Urothelium cell line (cell line): ENCODE results near the gene PITPNB.

Experiments used
- DNase-seq: peaks from one replicate; pipeline ENCODE4 v3.0.0; 2011; ENCODE audit warnings: low spot score, mixed read lengths
- FAIRE-seq: peaks from 2 replicates; lab custom pipeline; 2011; peaks lifted over from hg19 to GRCh38; lab: Jason Lieb, UNC

The PITPNB gene

DNA sequence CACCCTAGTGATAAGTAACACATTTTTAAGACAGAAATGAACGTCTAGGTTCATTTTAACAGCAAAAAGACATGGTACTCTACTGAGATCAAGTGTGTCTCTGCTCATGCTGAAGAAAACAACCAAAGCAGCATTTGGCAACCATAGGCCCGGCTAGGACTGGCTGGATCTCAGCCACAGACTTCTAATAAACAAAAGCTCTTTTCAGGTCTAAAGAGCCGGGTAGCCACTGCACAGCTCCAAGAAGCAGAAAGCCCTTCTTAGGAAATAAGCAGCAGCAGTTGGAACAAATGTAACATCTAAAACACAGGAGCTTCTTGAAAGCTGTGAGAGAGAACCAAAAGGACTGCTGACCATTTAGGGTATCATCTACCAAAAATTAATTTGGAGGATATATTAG, 37.6 kb downstream of the PITPNB start:
- DNase-seq = no peak
- FAIRE-seq = peak; percentile 9

DNA sequence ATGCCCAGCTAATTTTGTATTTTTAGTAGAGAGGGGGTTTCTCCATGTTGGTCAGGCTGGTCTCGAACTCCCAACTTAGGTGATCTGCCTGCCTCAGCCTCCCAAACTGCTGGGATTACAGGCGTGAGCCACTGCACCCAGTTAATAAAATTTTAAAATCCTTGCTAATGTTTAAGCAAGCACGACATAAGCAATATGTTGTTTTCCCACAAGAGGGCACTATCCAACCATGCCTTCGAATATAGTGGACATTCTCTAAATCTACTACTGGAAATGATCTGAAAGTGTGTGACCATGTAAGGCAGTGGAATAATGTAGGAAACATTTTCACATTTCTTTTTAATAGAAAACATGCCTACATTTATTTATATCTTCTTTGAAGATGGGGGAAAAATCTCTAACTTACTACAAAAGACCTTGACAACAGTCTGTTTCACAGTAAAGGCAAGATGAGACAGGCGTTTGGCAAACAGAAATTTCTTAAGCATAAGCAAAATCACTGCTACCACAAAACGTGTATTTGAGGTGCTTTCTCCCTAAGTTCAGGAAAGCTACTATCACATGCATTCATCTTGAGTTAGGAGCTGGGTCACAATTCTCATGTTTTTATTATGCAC, 38.2 kb downstream of the PITPNB start:
- peak; percentile 64 for DNase-seq
- FAIRE-seq = peak; percentile 83

DNA sequence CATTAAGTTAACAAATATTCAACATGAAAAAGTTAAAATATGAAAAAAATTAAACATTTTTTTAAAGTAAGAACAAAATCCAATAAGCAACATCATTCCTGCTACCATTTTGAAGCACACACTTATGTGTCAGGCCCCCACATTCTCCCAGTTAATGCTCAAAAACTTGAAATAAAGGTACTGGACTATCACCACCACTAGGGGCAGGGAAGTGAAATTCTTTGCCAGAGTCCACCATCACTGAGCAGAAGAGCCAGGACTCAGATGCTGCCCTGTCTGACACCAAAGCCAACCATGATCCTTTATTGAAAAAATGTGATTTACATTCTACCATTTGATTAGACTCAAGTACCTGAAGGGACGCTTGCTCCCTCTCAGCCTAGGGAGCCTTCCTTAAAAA, 39.1 kb downstream of the PITPNB start:
- DNase-seq (peak; percentile 81), FAIRE-seq (peak; percentile 87)

DNA sequence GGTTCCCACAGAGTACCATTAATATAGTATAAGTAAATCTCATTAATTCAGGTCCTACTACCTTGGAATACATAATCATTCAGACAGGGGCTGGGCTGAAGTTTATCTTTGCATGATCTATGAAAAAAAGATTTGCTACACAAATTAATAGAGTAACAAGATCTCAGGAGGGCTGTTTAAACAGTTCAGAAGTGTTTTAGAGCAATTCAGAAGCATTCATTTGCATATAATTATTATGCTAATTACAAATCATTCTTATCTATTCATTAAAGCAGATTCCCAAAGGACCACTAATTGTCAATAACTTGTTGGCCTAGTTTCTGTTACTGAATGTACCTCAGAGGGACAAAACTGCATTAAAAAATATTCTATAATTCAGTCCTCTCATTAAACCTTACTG, 40.5 kb downstream of the PITPNB start:
- FAIRE-seq = no peak
- DNase-seq = no peak

DNA sequence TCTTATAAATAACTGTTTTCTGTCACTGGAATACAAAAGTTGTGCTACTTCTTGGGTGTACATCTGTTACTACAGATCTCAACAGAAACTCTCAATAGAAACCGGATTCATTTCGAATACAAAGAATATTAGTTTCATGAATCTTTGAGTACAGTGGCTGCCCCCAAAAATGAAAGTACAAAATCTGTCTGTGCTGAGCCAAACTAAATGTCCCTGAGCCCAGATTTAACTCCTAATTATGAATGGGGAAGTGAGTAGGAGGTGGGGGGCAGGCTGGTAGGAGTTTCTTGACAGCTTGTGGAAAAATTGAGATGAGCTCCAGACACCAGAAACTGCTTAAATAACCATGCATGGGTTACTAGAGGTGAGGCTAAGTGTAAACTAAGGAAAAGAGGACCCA, 41.6 kb downstream of the PITPNB start:
- DNase-seq (no peak), FAIRE-seq (no peak)

DNA sequence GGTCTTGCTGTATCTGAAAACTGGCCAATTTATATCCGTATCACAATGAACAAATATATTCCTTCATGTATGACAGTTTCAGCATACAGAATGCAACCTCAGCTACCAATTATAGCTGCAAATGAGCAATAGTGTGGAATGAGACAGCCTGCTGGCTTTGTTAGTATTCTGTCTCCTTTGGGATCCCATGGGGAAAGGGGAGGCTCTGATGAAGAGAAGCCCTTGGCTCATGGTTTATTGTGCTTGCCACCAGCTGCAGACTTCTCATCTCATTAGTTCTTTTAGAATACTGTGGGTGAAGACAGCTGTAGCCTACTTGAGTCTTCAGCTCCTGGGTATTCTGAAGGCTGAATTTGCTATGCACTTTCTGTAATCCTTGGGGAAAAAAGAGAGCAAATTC, 42.4 kb downstream of the PITPNB start:
- FAIRE-seq (peak; percentile 52), DNase-seq (no peak)

DNA sequence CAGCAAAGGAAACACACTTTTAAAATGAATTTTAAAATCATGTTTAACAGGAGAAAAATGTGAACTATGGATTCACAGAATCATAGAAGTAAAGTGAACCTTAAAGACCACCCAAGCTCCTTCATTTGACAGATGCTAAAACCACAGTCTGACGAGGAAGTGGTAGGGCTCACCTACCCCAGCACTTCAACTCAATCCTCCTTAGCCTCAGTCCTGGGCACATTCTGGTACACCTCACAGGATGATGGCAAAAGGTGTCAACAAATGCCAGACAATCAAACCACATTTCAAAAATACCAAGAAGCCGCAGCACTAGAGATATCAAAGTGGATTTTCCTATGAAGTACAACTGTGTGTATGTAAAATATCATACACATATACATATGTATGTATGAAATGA, 43.1 kb downstream of the PITPNB start:
- DNase-seq (no peak), FAIRE-seq (no peak)

DNA sequence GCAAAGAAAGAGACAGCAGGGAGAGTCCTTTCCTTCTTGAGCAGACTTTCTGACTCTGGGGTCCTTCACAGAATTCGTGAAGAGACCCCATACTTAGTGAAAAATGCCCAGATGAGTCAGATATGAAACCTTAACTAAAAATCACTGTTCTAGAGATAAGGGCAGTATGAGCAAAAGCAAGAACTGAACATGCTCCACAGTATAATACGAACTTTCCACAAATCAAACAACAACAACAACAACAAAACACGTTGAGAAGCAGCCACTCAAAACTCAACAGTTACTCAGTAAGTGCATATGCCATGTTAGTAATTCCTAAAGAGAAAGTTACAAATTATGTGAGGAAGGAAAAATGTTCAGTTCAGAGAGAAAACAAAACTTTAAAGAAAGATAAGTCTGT, 44.3 kb downstream of the PITPNB start:
- FAIRE-seq (peak; percentile 87), DNase-seq (no peak)

DNA sequence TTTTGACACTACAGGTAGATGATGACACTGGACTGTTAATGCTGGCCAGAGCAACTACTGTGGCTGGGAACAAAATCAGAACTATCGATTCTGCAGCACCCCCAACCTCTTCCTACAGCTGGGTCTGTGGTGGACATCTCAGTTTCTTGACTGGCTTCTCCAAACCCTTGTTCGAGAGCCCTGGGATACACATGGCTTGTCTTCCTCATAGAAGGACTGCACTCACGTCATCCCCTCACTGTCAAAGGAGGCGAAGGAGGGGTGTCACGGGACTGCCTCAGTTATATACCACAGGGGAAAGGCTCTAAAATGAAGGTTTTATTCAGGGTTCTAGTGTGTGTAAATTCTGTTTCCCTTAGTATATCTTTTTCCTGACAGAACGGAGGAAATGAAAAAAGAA, 44.9 kb downstream of the PITPNB start:
- FAIRE-seq (peak; percentile 55), DNase-seq (no peak)

DNA sequence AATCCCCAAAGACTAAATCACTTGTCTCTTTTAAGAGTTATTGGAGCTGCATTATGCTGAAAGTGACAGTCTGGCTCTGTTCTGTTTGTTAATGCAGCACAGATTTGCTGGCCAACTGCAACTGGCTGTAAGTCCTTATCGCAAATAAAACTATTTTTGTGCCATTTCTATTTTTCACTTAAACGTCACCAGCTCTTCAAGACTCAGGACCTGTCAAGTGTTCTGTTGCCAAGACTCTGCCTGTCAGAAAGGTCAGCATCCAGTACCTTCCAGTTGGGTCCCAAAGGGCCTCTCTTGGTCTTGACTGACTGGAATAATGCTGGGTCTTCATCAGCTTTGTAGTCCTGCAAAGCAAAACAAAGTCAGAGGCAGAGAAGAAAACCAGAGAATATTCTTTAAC, 45.6 kb downstream of the PITPNB start:
- peak; percentile 84 for FAIRE-seq
- no peak for DNase-seq

DNA sequence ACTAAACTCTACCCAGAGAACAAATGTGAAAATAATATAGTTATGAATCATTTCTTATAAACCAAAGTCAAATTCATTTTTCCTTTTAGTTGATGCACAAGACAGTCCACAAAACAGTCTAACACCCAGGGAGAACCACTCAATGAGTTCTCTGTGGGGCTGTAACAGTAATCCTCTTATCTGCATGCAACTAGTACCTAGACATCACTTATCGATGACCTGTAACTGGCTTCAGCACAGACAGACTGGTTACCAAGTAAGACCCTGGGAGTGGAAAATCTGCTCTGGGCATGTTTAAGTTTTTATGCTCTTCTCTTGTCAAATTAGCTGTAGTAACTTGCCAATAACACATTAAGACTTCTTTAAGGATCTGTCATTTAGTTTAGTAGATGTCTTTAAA, 46.6 kb downstream of the PITPNB start:
- FAIRE-seq (peak; percentile 61), DNase-seq (no peak)

DNA sequence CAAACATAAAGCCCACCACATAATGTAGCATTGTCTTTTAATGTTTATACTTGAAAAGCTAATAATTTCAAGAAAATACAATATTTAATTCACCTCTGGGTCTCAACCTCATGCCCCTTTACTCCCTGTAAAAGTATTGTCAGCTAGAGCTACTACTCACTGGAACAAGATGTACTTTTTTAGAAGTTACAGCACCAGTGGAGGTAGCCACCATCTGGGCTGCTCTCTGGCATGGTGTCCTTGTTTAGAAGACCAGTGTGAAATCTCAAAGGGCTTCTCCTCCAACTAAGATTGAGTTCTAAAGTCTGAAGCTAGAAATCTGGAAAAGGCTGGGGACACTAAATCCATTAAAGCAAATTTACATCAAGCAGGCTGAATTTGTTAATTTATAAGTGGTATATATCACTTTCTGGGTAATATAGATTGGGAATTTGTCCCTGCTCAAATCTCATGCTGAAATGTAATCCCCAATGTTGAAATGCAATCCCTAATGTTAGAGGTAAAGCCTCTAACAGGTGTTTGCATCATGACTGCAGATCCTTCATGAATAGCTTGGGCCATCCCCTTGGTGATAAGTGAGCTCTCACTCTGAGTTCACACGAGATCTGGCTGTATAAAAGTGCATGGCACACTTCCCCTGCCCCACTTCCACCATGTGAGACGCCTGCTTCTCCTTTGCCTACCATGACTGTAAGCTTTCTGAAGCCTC, 47.6 kb downstream of the PITPNB start:
- peak; percentile 58 for FAIRE-seq
- no peak for DNase-seq

DNA sequence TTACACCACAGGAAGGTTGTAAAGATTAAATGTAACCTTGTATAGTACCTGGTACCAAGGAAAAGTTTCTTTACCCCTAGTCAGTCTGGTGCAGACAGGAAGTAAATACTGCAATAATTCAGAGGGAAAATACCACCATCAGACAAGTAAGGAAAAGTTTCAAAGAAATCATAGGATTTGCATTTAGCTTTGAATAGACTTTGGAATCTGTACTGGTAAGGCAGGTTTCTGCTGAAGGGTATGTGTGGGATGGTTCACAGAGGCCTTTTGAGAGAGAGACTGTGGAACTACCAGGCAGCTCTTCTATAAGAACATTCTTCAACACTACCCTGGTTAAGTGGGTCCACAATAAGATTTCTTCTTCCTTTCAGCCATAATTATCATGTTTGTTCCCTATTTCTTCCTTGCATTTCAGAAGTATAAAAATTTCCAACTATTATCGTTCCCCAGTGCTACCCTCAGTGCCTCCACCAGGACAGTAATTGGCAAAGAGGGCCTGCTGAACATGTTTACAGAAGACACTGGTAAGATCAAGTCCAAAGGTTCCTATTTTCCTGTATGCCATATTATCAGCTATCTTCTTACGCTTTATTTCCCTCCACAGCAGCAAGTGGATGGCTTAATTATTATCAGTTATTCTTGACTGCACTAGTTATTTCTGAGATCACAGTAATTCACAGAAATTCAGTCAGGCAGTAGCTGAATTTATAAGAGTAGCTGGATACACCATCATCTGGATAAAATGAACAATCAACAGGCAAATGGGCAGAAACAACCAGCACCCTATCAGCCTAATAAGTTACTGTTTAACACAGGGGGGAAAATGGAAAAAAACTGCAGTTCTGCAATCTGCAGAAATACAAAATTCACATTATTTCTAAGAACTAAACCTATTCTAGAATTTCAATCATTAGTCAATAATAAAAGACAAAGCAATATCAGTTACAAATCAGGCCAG, 48.5 kb downstream of the PITPNB start:
- no peak for FAIRE-seq
- no peak for DNase-seq

DNA sequence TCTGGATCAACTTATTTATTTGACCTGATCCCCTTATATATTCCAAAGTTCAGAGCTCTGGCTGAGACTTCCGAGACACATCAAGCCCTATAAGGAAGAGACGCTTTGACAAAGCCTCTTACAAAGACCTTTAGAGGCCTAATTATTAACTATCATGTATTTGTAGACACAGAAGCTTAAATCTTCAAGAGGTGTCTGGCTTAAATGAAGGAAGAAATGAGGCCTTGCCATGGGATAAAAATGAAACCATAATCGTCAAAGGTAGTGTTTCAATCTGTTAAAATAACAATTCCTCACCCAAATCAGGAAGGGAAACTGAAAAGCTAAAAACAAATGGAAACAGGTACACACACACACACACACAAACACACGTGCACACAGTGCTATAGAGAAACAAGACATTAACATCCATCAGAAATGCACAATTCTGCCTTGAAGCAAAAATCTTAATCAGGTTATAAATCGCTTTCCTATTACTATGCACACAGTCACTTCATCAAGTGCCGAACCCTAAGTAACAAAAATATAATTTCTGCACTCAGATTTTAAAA, 50.2 kb downstream of the PITPNB start:
- peak; percentile 74 for FAIRE-seq
- no peak for DNase-seq

DNA sequence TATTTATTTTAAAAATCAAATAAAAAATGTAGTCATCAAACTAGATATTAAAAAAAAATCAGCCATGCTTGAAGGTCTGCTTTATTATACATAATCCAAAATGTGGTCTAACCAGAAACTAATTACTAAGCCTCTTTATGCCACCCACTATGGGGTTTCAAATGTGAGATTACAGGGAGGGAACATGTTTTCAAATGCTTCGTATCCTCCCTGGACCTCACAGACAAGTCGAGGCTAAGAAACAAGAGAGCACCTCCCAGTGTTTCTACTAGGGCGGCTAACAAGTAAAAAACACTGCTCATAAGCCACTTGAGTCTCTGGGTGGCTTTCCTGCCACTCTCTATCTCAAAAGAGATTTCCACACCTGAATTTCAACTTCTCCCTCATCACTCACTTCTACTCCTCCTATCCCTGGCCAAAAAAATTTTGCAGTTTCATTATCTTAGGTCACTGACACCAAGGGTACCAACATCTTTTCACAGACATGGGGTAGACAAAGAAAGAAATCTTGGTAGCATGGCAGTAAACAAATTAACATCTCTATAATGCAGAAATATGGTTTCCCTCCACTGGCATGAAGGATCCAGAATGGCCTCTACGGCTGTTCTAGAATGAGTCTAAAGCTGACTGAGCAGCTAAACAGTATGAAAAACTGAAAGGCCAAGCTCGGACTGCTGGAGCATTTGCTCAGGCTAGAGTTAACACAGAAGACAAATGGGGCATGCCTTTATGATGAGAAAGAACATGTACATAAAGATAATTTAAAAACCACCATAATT, 50.9 kb downstream of the PITPNB start:
- DNase-seq (no peak), FAIRE-seq (peak; percentile 55)

DNA sequence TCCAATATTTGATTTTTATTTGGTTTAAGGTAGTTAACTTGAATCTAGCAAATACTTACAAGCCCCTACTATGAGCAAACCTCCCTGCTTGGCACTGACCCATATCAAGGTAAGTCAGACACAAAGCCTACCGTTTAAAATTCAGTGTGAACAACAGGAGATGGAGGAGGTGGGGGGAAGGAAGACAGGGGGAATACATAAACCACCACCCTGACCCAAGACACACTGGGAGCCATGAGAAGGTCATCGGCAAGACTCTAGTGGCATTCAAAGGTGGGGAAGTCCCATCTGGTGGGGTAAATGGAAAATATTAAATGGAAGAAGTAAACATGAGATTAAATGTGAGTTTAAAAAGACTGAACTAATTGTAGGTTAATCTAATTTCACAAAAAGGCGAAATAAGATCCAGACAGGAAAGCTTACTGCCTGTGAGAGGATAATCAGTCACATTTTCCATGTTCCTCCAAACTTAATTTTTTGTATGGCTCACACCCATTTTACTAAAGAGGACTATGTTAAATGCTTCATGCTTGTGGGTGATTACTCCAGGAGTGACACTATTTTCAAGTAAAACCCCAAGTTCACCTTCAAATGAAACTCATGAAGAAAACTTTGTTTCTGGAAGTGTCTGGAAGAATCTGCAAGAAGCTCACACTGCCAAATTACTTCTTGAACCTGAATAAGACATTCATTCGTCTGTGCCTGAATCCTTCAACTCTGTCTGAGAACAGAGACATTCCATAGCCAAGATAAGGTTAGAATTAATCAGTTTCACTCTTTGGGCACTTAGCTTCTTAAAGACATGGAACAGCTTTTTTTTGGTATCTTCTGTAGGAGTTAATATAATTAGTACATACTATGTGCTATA, 51.7 kb downstream of the PITPNB start:
- FAIRE-seq (peak; percentile 96), DNase-seq (no peak)

DNA sequence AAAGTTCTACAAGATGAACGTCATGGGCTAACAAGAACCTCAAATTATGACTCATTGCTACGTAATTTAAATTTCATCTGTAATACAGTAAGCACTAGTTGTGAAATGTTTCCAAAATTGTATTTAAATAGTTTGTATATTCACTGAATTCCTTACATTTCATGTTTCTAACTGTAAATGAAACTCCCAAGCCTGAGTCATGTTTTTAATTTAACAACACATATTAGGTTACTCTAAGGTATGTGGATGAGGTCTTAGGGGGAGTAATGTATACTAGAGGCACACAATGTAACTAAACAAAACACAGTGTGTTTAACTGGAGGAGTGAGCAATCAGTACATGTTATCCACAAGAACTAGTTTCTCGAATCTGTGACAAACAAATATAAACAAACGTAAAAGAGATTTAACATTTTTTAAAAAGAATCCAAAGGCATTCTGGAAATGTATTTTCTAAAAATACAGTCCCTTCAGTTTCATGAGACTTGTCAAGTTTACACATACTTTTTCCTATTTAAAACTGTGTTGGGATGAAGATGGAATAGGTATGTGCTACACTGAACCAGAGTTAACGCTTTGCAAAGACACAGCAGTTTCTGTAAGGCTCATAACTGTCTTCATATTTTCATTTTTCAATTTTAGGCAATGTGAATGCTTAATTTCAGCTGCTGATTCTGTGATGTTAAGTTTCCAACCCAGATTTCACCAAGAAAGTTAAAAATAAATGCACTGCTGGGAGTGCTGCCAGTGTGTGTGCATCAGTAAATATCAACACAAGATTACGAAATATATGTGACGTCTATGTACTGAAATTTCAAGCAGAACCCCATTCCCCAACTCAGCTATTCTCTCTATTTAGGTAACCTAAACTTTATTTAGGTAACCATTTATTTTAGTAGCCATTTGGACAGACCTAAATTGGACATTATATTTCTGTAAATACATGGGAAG, 52.6 kb downstream of the PITPNB start:
- FAIRE-seq = peak; percentile 92
- DNase-seq = peak; percentile 48

DNA sequence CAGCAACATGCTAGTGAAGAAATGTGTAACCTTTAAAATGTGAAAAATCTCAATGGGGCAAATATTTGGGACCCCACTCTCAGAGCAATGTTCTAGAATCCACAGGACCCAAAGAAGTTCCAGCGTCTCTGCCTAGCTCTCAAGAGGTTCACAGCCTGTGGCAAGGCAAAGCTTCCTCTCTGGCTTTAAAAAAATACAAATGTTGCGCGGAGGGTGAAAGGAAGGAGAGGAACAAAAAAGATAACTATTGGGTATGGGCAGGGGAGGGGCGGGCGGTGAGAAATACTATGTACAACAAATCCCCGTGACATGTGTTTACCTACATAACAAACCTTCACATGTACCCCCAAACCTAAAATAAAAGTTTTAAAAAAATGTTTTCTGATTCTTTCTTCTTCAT, 53.6 kb downstream of the PITPNB start:
- no peak for DNase-seq
- FAIRE-seq = peak; percentile 65
